Activated effector memory CD4-positive, alpha-beta T cell treated with Interleukin-2 at 50 U/mL for 16 hours (primary cell): Measurements from ENCODE around the gene S100A13.

Experiments
- DNase-seq: peaks from one replicate; pipeline ENCODE4 v3.0.0-alpha.2; 2020

The S100A13 gene

DNA sequence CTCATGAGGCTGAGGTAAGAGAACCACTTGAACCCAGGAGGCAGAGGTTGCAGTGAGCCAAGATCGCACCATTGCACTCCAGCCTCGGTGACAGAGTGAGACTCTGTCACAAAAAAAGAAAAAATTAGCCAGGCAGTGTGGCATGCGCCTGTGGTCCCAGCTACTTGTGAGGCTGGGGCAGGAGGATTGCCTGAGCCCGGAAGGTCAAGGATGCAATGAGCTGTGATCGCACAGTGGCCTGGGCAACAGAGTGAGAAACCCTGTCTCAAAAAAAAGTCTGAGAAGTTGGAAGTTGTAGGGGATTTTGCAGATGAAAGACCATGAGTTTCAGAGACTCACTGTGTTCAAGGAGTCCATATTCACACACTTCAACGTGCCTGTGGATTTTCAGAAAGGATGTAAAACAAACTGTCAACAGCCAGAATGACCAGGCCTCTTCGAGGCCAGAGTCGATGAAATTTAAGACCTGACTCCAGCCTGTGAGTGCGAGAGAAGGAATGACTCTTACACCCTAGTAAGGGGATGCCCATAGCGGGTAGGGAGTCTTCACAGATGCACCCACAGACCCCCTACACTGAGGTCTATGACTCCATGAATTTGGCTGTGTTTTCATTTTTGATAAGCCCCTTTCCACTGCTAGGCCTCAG lies 2.2 kb downstream of the S100A13 start:
- DNase-seq = no peak

DNA sequence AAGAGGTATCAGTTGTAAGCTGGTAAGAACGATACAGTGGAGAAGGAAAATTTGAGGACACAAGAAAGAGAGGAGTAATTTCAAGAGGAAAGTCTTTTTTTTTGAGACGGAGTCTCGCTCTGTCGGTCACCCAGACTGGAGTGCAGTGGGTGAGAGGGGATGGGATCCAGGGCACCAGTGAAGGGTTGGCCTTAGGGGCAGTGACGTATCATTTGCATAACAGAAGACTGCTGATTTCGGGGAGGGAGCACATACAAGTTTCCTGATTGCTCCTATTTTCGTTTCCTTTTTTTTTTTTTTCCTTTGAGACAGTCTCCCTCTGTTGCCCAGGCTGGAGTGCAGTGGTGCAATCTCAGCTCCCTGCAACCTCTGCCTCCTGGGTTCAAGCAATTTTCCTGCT lies 4.2 kb downstream of the S100A13 start:
- no peak for DNase-seq

DNA sequence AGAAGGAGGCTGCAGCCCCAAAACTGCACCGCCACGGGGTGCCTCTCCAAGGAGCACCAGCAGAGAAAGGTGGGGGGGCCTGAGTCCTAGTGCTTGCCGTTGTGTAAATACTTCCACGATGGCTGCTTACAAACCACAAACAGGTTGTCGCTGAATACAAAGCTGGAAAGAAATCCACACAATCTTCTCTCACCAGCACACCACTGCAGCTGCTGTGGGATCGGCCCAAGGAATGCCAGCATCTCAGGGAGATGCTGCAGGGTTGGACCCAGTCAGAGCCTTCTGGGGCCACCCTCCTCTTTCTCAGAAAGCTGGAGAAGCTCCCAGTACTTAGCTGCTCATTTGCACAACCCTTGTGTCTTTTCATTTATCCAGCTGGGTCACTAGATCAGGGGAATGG lies 8.1 kb downstream of the S100A13 start:
- no peak for DNase-seq

DNA sequence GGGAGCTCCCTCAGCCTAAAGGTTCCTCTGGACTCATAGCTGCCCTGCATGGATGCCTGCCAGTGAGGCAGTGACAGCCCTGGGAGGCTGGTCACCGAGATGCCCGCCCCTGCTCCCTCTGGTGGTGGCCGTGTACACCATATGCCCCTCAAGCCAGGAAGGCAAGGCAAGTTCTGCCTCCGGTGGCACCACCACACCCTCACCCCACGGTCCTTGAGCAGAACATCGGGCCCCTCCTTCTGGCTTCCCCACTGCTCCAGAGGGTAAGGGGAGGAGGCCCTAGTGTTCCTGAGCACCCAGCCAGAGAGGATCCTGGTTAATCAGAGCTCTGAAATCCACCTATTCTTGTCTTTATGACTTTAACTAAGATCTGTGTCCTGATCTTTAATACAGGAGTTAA lies 9.6 kb downstream of the S100A13 start:
- peak; percentile 50 for DNase-seq

DNA sequence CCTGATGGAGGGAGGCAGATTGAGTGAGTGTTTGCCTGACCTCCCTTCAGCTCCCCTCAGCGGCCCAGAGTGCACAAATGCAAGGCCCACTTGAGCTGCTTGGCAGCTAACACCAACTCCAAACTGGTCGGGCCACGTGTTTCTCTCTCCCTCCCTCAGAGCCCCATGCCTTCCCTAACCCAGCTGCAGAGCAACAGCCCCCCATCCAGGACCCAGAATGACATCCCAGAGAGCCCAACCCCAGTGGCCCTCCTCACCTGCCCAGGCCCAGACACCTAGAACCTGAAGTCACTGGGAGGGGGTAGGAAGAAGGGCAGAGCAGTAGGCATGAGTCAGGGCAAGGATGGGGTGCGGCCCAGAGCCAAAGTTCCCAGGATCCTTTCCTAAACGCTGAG lies 10.4 kb downstream of the S100A13 start:
- no peak for DNase-seq

DNA sequence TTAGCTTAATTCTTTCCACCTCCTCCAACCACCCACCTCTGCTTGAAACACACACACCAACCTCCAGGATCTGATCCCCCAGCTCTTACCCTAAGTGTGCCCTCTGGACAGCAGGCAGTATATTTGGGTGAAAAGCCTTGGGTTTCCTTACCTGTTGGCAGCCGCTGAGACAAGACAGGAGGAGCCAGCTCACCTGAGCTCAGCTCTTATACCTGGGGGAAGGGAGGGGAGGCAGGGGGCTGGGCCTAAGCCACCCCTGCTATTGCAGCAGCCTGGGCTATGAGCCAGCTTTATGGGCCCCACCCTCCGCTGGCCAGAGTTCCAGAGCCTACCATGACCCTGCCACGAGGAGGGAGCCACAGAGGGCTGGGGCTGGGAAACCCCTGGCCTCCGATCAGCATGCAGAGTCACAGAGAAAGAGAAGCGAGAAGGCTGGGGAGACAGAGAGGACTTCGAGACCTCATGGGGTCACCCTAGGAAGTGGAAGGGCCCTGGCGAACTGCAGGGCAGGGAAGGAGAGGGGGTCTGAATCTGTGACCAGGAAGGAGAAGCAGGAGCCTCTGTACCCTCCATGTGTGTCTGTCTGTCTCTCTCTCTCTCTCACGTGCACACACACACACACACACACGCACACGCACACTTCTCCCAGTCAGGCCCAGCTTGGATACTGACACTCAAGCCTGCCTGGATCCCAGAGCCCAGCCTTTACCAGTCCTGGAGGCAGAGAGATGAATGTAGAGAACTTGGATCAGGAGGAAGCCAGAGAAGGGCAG lies 11.0 kb downstream of the S100A13 start, which contains the start of gene S100A14:
Gene S100A14 (minus strand): TSS at position 182 of the 773 bp plus-strand sequence. CDS start 467 bp downstream, outside the sequence.
- no peak for DNase-seq

DNA sequence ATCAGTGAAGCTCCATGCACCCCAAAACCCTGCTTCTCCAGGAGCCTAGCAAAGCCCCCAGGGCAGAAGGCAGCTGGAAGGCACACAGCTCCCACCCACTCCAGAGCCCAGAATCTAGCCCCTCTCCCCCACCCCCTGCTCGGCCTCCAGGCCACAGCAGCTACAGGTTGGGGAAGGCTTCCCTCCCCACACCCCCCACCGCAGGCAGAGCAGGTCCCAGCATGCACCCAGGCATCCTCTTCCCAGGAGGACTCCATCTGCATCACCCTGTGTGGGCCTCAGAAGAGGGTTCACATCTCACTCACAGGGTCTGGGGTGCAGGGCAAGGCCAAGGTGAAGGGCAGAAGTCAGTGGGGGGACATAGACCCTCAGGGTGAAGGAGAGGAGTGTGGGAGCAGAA lies 11.9 kb downstream of the S100A13 start:
- no peak for DNase-seq

DNA sequence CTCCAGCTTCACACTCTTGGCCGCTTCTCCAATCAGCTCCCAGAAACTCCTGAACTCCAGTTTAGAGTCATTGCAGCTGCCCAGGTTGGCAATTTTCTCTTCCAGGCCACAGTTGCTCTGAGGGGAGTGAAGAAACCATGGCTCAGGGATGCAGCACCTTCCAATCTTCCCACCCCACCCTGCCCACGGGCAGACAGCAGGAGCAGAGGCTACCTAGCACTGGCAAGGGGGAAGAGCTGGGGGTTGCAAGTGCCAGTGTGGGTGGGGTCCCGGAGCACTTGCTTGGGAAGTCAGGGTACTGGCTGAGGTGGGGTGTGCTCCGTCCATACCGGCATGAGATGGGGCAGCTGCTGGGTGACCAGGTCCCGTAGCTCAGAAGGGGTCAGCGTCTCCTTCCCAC lies 12.4 kb downstream of the S100A13 start:
- no peak for DNase-seq

DNA sequence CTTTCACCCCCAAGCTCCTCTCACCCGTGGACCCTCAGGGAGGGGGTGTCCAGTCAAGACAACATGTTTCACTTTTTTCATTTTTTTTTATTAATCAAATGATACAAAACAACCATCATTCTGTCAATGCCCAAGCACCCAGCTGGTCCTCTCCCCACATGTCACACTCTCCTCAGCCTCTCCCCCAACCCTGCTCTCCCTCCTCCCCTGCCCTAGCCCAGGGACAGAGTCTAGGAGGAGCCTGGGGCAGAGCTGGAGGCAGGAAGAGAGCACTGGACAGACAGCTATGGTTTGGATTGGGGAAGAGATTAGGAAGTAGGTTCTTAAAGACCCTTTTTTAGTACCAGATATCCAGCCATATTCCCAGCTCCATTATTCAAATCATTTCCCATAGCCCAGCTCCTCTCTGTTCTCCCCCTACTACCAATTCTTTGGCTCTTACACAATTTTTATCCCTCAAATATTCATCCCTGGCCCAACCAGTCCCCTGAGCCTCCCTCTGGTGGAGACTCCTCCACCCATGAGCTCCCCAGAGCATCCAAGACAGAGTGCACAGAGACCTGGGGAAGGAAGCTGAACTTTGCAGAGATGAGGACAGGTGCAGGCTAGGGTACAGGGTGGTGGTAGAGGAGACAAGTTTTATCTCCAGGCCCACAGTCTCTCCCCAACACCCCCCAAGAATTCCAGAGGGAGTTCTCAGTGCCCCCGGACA lies 13.0 kb downstream of the S100A13 start:
- DNase-seq = no peak

DNA sequence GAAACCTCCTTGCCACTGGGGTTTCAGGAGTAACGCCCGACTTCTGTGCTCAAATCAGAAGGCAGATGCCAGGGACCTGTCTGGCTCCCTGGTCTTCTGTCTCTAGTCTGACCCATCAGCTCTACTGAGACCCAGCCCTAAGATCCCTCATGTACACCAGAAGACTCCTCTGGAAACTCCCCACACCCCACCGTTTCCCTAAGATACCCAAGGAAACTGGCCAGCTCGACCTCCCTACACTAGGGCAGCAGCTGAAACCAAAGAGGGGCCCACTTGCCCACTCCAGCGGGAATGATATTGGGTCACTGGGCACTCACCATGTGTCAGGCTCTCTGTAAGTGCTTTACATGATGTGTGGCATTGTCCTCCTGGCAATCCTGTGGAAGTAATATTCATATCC lies 13.9 kb downstream of the S100A13 start:
- DNase-seq = no peak

DNA sequence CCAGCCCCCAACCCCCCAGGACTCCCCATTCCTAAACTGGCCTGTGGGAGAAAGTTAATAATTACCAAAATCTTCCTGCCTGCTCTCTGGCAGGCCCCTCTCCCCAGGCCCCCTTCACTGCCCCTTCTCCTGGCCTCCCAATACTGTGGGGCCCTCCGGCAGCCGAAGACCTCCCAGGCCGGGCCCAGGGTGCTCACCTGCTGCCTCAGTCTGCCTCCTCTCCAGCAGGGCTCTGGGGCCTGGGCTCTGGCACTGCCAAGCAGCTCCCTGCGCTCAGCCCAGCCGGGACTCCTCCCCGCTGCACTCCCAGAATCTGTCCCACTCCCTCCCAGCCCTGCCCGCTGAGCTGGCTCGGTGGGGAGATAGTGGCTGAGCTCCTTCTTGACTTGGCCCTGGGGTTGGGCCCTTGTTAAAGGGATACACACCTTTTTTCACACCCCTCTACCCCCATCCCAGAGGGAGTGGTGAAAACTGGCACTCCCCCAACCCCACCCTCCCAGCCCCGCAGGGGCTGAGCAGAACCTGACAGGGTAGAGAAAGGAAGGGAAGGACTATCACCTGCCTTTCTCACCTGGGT lies 14.5 kb downstream of the S100A13 start, which contains the start of gene S100A16:
Gene S100A16 (minus strand): TSS at position 383 of the 577 bp plus-strand sequence. CDS start 4,986 bp downstream, outside the sequence.
- no peak for DNase-seq

DNA sequence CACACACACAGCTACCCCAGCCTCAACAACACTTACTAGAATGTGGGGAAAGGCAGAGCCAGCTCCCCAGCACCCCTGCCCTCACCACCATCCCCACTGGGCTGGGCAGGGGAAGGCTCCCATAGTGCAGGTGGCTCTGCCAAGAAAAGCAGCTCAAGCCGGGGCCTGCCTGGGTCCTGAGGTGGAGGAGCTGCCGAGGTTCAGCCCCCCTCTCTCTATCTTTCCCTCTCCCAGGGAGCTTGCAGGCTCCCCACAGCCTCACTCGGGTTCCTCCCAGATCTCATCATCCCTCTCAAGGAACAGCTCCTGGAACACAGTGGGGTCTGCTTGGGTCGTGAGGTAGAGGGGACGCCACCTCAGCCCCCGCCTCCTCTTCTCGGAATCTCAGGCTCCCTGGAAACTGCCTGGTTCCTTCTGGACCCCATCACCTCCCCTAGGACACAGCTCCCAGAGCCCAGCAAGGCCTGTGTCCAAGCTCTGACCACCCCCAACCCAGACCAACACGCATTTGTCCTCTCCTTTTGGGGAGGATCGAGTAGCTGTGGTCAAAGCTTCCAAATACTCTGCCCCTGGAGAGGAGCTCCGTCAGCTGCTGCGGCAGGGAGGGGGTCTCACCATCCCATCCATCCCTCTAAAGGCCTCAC lies 15.1 kb downstream of the S100A13 start:
- no peak for DNase-seq

DNA sequence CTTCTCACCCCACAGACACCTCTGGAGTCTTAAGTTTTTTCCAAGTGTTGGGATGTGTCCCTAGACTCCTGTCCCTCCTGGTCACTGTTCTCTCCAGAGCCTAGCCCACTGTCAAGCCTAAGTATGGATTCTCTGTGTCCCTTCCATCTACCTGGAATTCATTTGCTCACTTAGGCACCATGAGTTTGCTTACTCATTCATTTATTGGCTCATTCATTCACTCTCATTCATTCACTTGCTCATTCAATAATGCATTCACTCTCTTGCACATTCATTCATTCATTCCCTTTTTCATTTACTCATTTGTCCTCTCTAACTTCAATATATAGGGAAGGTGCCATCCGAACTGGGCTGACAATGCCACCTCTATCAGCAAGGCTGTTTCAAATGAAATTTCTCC lies 15.9 kb downstream of the S100A13 start:
- no peak for DNase-seq

DNA sequence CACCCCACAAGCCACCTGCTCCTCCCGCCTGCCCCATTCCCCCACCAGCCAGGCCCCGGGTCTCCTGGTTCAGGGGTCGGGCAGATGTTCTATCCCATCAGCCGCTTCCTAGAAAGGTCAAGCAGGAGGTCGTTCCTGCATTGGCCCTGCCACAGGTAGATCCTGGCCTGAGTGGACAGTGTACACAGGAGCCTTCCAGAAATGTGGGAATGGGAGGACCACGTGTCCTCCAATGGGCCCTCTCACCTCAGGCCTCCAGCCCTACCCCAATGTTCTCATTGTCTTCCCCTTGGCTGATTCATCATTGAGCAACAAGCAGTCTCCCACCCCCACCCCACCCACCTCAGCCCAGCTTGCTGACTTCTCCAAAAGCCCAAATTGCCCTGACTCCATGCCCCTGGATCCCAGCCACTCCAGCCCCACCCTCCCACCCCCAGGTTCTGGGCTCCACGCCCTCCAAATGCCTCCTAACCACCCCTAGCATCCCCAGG lies 16.4 kb downstream of the S100A13 start:
- no peak for DNase-seq

DNA sequence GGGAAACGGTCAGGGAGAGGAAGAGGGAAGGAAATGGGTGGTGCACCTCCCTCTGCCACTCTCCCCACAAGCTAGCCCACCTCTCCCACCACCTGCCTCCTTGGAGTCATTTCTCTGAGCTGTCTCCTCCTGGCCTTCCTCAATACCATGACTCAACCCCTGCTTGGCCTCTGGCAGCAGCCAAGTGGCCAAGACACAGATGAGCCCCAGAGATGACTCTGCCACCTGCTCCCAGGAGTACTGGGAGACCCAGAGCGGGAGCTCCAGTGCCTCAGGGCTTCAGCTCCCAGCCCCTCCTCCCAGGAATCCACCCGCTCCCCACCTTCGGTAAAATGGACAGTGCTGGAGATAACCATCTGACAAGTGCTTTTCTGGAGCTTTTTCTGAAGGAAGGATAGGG lies 17.0 kb downstream of the S100A13 start:
- DNase-seq = no peak

DNA sequence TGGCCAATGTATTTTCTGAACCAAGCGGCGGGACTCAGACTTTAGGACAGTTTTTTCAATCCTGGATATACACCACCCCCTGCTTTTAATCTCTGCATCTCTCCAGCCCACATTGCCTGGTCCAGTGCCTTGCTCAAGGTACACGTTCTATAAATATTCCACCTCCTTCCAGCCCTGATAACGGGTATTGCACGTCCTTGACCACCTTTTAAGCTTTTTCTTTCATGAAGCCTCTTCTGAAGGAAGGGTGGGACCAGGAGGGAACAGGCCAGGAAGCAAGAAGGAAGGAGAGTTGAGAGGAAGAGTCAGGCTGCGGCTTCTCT lies 17.8 kb downstream of the S100A13 start:
- no peak for DNase-seq

DNA sequence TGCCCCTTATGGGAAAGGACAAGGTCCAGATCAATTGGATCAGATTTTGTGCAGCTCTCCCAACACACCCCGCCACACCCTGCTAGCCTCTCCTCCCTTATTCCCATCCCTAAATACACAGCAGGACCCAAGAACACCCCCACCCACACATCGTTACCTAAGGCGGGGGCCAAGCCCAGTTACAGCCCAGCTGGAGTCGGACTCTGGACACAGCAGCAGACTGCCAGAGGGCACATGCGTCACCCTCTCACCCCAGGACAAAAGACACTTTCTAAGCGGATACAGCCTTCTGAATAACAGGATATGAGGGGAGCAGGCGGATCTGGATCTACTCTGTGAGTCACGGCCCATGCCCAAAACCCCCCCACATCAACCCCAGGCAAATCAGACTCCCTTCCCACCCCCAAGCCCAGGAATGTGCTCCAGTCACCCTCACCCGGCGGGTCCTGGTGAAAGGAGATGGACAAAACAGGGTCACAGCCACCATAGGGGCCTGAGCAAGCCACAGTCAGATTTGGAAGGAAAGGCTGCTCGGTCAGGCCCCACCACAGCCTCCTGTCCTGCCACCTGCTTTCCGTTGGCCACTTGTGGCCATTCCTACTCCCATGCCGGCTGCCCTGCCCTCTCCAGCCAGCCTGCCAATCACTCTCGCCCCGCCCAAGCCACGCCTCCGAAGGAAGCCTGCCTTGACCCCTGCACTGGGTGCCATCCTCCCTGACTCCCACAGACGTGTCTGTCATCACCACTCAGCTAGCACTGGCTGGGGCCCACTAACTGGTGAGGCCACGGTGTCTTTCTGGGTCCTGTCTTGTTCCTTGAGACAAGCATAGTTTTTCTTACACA lies 18.3 kb downstream of the S100A13 start:
- DNase-seq = no peak

DNA sequence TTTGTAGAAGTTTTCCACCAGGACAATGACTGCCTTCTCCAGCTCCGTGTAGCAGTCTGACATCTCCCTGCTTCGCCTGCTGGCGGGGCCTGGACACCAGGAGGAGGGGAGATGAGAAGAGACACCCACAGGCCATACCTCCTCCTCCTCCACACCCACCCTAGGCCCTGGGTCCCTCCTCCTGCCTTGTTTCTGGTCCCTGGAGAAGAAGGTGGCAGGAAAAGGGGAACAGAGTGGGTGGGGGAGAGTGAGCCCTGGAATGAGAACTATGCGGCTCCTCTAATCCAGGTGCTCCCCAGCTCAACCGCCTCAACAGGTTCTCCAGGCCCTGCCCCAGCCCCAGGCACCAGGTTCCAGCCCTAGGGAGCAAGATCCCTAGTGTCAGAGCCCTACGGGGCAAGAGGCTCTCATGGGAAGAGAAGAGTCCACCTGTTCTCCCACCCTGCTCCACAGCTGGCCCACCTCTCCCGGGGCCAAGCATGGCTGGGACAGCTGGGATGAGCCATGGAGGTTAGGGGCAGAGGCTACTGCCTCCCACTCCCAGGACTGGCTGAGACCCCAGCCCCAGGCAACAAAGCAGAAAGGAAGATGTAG lies 19.1 kb downstream of the S100A13 start:
- no peak for DNase-seq

DNA sequence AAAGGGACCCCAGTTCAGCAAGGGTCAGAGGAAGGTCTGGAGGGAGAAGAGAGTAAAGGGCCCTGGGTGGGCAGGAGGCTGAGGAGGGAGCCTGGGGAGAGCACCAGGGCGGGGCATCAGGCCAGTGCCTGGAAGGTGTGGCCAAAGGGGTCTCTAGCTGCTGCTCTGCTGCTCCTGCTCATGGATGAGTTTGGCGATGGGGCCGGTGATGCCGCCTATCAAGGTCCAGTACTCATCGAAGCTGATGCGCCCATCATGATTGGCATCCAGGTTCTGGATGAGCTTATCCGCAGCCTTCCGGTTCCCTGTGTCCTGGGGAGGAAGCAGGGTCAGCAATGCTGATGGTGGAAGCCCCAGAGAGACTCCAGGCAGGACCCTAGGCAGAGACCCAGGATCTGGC lies 19.9 kb downstream of the S100A13 start:
- no peak for DNase-seq

DNA sequence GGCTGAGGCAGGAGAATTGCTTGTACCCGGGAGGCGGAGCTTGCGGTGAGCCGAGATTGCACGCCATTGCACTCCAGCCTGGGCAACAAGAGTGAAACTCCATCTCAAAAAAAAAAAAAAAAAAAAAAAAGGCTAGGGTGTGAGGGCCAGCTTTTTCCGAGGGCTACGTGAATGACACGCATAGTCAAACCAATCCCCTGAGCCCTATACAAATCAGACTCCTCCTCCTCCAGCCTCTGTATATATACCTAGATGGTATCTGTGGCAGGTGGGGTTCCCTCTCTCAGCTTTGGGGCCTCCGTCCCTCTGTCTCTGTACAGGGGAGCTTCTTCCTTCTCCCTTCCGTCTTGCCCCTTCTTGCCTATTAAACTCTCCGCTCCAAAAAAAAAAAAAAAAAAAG lies 21.1 kb downstream of the S100A13 start:
- DNase-seq = no peak

DNA sequence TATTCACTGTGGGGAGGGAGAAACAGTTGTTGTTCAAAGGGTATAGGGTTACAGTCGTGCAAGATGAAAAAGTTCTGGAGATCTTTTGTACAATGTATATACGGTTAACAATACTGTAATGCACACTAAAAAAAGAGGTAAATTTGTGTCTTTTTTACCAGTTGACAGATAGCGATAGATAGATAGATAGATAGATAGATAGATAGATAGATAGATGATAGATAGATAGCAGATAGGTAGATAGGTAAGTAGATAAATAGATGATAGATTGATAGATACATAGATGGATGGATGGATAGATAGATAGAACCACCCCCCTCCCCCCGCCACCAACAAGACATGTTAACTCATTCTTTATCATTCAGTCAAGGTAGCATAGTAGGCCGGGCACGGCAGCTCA lies 24.6 kb downstream of the S100A13 start:
- no peak for DNase-seq

DNA sequence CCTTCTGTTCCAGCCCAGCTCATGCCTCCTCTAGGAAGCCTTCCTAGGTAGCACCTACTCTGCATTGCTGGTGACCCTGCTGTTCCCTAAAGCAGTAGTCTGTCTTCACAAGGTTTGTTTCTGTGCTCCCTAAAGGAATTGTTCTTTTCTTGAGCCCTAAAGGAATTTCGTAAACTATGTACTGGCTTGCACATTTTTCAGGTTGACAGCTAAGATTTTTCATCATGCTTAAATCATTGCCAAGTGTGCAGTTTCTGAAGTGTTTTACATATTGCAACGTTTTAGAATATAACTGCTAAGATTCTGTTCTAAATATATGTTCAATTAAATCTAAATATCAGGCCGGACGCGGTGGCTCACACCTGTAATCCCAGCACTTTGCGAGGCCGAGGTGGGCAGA lies 27.5 kb downstream of the S100A13 start:
- DNase-seq = no peak
